ENCODE measurements around the gene SEC22A. TPM values are rescaled to one million over a fixed set of nuclear protein-coding genes. Genes with fewer than 3 reads are reported as not detected.
A peak's percentile ranks its signal among the peaks of the same experiment; 100 is the strongest.

SEC22A gene
- total RNA-seq, 1 donor from 2014 or later = 9.5 TPM

DNA sequence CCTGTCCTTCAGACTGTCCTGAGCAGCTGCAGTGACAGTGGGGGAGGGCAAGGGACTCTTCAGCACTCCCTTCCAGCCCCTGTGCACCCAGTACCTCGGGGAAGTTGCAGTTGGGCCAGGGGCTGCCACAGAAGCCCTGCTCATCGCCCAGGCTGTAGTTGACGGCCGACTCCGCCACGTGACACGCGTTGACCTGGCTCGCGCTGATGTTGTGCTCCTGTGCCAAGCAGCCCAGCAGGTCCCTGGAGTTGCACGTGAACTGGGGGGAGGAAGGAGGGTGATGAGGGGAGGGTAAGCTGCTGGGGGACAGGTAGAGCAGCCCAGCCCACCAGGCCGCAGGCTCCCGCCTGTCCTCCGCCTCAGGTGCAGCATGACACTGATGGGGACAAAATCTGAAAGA is 101.2 kb downstream of the SEC22A start:
- H3K9me3 ChIP-seq (replicated peaks) = no peaks in the 10 kb centered on the region
- peaks cover 78% of the 10 kb centered on the region for H3K36me3 ChIP-seq
- intact Hi-C loops (cut with micrococcal nuclease) = no loop called here
- no peak overlapping the region for H3K4me3 ChIP-seq
- DNase-seq = no peak
- peak overlapping the region; percentile 45 for H3K27ac ChIP-seq (replicated peaks)
- peaks cover 53% of the 10 kb centered on the region for H3K4me1 ChIP-seq
- H3K27me3 ChIP-seq (ENCODE audit: low read depth) = no peaks in the 10 kb centered on the region
- TF ChIP-seq, protein P1, sequence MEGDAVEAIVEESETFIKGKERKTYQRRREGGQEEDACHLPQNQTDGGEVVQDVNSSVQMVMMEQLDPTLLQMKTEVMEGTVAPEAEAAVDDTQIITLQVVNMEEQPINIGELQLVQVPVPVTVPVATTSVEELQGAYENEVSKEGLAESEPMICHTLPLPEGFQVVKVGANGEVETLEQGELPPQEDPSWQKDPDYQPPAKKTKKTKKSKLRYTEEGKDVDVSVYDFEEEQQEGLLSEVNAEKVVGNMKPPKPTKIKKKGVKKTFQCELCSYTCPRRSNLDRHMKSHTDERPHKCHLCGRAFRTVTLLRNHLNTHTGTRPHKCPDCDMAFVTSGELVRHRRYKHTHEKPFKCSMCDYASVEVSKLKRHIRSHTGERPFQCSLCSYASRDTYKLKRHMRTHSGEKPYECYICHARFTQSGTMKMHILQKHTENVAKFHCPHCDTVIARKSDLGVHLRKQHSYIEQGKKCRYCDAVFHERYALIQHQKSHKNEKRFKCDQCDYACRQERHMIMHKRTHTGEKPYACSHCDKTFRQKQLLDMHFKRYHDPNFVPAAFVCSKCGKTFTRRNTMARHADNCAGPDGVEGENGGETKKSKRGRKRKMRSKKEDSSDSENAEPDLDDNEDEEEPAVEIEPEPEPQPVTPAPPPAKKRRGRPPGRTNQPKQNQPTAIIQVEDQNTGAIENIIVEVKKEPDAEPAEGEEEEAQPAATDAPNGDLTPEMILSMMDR (IDR thresholded peaks at IDR 0.05; ENCODE audit: borderline replicate concordance) = no peak

DNA sequence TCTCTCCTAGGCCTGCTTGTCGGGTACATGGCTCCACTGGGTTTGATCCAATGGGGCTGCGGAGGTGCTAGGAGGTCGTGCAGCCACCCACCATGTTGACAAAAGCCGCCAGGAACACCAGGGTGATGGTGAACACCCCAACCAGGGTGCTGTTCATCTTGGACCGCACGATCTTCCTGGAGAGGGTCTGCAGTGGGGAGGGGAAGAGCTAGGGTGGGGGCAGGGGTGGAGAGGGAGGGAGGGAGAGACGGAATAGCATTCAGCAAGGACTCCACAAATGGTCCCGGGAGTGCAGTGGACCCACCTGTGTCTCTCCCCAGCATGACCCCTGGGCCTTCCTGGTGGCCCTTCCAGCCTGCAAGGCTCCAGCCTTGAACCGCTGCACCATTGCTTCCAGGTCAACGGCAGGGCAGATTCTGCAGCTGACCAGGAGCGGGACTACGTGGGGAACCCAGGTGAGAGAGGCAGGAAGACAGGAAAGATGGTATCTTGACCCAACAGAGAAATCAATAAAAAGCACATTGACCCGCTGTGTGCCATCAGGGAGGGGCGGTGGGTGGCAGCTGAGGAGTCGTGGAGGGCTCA is 102.3 kb downstream of the SEC22A start:
- Histone ChIP-seq H3K4me1 (peaks cover 47% of the 10 kb centered on the region), H3K4me3 (no peak overlapping the region), H3K27ac (replicated peaks) (no peak overlapping the region), H3K9me3 (replicated peaks) (no peaks in the 10 kb centered on the region), H3K27me3 (ENCODE audit: low read depth) (no peaks in the 10 kb centered on the region), H3K36me3 (peaks cover 82% of the 10 kb centered on the region)
- intact Hi-C loops (cut with micrococcal nuclease) = no loop called here
- DNase-seq = no peak
- TF ChIP-seq, protein P1 (IDR thresholded peaks at IDR 0.05; ENCODE audit: borderline replicate concordance) = no peak

DNA sequence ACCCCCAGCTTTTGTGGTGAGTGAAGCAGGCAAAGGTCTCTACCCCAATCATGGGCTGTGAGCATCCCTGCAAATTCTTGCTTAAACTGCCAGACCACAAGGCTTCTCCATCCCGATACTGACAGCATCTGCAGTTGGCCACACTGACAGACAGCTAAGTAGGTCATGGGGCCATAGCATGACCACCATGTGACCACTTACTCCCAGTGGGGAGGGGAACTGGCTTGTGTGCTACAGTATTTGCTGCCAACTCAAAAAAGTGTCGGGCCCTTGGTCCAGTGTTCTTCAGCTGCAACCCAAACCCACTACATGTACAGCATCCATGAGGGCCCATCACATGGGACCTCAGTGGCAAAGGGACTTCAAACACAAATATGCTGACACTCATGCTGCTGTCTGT is 103.4 kb downstream of the SEC22A start:
- Histone ChIP-seq H3K4me1 (peaks cover 39% of the 10 kb centered on the region), H3K27ac (replicated peaks) (peak overlapping the region; percentile 8), H3K36me3 (peaks cover 80% of the 10 kb centered on the region), H3K9me3 (replicated peaks) (no peaks in the 10 kb centered on the region), H3K4me3 (no peak overlapping the region), H3K27me3 (ENCODE audit: low read depth) (no peaks in the 10 kb centered on the region)
- TF ChIP-seq, protein P1 (IDR thresholded peaks at IDR 0.05; ENCODE audit: borderline replicate concordance) = no peak
- intact Hi-C loops (cut with micrococcal nuclease) = no loop called here
- no peak for DNase-seq

DNA sequence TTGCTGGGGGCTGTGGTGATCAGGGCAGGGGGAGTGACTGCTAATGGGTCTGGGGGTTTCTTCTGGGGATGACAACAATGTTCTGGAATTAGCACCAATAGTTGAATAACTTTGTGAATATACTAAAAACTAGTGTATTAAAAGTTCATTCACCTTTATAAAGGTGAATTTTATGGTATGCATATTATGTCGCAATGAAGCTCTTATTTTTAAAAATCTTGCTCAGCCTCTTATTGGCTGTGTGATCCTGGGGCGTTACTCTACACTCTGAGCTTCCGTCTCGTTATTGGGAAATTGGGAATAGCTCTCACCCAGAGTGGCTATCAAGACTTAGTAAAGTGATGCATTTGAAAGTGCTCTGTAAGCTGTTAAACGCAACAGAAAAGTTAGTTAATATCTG is 105.3 kb downstream of the SEC22A start:
- Histone ChIP-seq H3K4me1 (peaks cover 39% of the 10 kb centered on the region), H3K4me3 (no peak overlapping the region), H3K9me3 (replicated peaks) (no peaks in the 10 kb centered on the region), H3K27ac (replicated peaks) (no peak overlapping the region), H3K36me3 (peaks cover 81% of the 10 kb centered on the region), H3K27me3 (ENCODE audit: low read depth) (no peaks in the 10 kb centered on the region)
- TF ChIP-seq, protein P1 (IDR thresholded peaks at IDR 0.05; ENCODE audit: borderline replicate concordance) = no peak
- no peak for DNase-seq
- intact Hi-C loops (cut with micrococcal nuclease) = no loop called here

DNA sequence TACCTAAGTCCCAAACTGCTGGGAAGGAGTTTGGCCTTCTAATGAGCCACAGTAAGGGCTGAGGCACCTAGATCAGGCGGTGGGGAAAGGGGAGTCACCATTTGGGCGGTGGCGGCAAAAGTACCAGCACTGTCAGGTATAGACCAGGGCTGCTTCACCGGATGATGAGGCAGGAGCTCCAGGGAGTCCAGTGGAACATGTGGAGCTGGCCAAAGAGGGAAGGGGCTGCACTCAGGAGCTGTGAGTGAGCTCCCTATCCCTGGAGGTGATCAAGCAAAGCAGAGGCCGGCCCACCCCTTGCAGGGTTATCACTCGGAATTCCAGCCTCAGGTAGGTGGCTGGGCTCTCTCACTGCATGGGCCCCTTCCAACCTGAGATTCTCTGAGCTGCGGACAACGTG is 108.4 kb downstream of the SEC22A start:
- Histone ChIP-seq H3K4me1 (peaks cover 25% of the 10 kb centered on the region), H3K36me3 (peaks cover 75% of the 10 kb centered on the region), H3K27ac (replicated peaks) (no peak overlapping the region), H3K27me3 (ENCODE audit: low read depth) (peaks cover 5% of the 10 kb centered on the region), H3K9me3 (replicated peaks) (no peaks in the 10 kb centered on the region), H3K4me3 (no peak overlapping the region)
- intact Hi-C loops (cut with micrococcal nuclease) = no loop called here
- TF ChIP-seq, protein P1 (IDR thresholded peaks at IDR 0.05; ENCODE audit: borderline replicate concordance) = no peak
- no peak for DNase-seq

Data from left ventricle myocardium inferior (tissue), 1 donor.